KOPT-K1 (cell line): ENCODE data around the gene FAM163B.
"Not testable (repeated sequence)": the region's sequence is repeated elsewhere in the genome, so short reads cannot be mapped to it uniquely, and the experiment has no call there.

Source experiments
- H3K27ac ChIP-seq: fragments of 200-600 bp; sonication (generic); 2 replicates; pipeline ENCODE4 v1.5.1; 2016; ENCODE audit warnings: antibody characterized with exemption, mild to moderate bottlenecking, low read depth, low read length; ENCODE audit not compliant: poor library complexity, severe bottlenecking
- H3K36me3 ChIP-seq: fragments of 200-600 bp; sonication (generic); 2 replicates; pipeline ENCODE4 v1.5.1; 2017; ENCODE audit warnings: antibody characterized with exemption, mild to moderate bottlenecking, low read length, moderate library complexity; ENCODE audit not compliant: insufficient read depth
- H3K9me3 ChIP-seq: fragments of 200-600 bp; sonication (generic); 2 replicates; pipeline ENCODE4 v1.5.1; 2017; ENCODE audit warnings: antibody characterized with exemption, low read length, mild to moderate bottlenecking; ENCODE audit not compliant: insufficient read depth, poor library complexity, severe bottlenecking

Gene FAM163B

DNA sequence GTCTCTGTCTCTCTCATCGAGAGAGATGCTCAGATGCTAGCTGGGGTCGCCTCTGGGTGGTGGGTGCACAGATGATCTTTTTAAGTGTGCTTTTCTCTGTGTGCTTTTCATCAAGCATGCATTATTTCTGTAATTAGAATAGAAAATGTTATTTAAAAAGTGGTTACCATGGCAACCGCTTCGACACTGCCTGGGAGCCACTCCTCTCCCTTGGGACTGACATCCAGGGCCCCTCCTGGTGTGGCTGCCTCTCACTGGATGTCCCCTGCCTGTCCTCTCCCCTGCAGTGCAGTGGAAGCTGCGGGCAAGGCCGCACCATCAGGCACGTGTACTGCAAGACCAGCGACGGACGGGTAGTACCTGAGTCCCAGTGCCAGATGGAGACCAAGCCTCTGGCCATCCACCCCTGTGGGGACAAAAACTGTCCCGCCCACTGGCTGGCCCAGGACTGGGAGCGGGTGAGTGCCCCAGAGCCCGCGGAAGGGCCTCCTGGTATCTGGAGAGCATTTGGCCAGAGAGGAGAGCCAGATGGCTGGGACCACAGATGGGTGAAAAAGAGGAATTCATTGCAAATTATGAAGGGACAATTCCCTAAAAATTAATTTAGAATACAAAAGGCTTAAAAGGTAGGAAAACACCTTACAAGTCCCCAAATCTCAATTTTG is 39.9 kb downstream of the FAM163B start:
- Histone ChIP-seq H3K36me3 (no peaks in the 10 kb centered on the region), H3K27ac (no peak overlapping the region), H3K9me3 (no peaks in the 10 kb centered on the region)

- Histone ChIP-seq H3K9me3 (no peaks in the 10 kb centered on the region), H3K36me3 (no peaks in the 10 kb centered on the region), H3K27ac (no peak overlapping the region)
Measured at GRCh38 chr9:133568186-133568585, 41.0 kb downstream of the FAM163B start.

- H3K9me3 ChIP-seq = no peaks in the 10 kb centered on the region
- no peak overlapping the region for H3K27ac ChIP-seq
- H3K36me3 ChIP-seq = no peaks in the 10 kb centered on the region
Measured at GRCh38 chr9:133566817-133567216, 42.4 kb downstream of the FAM163B start.

DNA sequence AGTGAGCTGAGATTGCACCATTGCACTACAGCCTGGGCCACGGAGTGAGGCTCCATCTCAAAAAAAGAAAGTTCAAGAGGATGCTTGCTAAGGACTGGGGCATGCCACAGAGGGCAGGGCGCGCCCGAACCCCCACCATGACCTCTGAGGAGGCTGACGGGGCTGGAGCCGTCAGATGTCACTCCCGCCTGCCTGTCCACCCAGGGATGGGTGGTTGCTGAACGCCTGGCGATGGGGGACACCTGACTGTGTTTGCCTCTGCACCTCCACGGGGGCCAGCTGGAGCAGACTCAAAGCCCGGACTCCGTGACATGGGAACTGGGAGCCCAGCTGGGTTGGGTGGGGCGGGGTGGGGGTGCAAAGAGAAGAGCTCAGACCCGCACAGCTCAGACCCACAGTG is 42.8 kb downstream of the FAM163B start:
- no peak overlapping the region for H3K27ac ChIP-seq
- H3K36me3 ChIP-seq = no peaks in the 10 kb centered on the region
- H3K9me3 ChIP-seq = no peaks in the 10 kb centered on the region

GRCh38 chr9:133564451-133565116 is 44.6 kb downstream of the FAM163B start:
- no peaks in the 10 kb centered on the region for H3K9me3 ChIP-seq
- H3K27ac ChIP-seq = no peak overlapping the region
- no peaks in the 10 kb centered on the region for H3K36me3 ChIP-seq

- H3K36me3 ChIP-seq, H3K9me3 ChIP-seq, H3K27ac ChIP-seq: not testable (repeated sequence)
Measured at GRCh38 chr9:133563814-133564213, 45.4 kb downstream of the FAM163B start.

- H3K36me3 ChIP-seq = no peaks in the 10 kb centered on the region
- H3K9me3 ChIP-seq = no peaks in the 10 kb centered on the region
- H3K27ac ChIP-seq = no peak overlapping the region
Measured at GRCh38 chr9:133563291-133563796, 45.8 kb downstream of the FAM163B start.

DNA sequence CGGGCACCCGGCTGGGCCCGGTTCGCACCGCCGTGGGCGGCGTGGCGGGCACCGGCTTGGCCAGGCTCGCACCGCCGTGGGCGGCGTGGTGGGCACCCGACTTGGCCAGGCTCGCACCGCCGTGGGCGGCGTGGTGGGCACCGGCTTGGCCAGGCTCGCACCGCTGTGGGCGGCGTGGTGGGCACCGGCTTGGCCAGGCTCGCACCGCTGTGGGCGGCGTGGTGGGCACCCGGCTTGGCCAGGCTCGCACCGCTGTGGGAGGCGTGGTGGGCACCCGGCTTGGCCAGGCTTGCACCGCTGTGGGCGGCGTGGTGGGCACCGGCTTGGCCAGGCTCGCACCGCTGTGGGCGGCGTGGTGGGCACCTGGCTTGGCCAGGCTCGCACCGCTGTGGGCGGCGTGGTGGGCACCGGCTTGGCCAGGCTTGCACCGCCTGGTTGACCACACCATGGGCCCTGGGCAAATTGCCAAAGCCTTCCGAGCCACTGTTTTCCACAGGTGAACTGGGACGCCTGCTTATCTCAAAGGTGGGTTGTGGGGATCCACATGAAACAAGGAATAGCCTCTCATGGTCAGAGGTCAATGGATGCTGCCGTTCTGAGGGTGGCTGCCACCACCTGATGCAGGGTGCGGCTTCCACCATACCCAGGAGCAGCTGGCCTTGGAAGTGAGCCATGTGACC is 46.4 kb downstream of the FAM163B start:
- H3K27ac ChIP-seq = no peak overlapping the region
- H3K9me3 ChIP-seq = no peaks in the 10 kb centered on the region
- H3K36me3 ChIP-seq = no peaks in the 10 kb centered on the region

GRCh38 chr9:133561976-133562554 is 47.1 kb downstream of the FAM163B start:
- H3K9me3 ChIP-seq = no peaks in the 10 kb centered on the region
- no peaks in the 10 kb centered on the region for H3K36me3 ChIP-seq
- H3K27ac ChIP-seq = no peak overlapping the region

DNA sequence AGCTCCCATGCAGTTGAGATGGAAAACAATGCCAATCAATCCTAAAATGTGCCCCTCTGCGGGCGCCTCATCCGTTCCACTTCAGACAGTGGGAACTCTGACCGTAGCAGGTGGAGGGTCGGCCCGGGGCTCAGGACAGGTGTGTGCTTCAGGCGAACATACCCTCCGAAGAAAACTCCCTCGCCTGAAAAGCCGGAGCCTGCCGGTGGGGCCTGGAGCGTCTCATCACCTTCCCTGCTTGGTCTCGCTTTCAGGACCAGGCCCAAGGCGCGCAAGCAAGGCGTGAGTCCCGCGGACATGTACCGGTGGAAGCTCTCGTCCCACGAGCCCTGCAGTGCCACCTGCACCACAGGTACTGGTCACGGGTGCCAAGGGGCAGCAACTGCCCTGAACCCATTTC is 48.2 kb downstream of the FAM163B start:
- H3K9me3 ChIP-seq = no peaks in the 10 kb centered on the region
- H3K36me3 ChIP-seq = no peaks in the 10 kb centered on the region
- no peak overlapping the region for H3K27ac ChIP-seq

DNA sequence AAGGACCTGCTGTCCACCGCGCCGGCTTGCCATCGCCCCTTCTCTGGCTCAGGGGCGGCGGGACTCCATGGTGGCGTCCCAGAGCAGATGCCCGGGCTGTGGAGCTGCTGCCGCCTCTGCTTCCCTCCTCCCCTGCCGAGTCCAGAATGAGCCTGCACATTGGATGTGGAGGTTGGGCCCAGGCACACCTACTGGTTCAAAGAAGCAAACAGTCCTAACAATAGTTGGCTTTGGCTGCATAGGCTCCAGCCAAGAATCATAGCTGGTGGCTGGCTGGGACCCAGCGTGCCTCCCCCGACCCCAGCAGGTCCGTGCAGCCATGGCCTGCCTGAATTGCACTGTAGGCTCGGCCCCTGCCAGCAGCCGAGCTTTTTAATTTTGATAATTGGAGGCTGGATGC is 48.9 kb downstream of the FAM163B start:
- H3K9me3 ChIP-seq = no peaks in the 10 kb centered on the region
- H3K36me3 ChIP-seq = no peaks in the 10 kb centered on the region
- H3K27ac ChIP-seq = no peak overlapping the region

DNA sequence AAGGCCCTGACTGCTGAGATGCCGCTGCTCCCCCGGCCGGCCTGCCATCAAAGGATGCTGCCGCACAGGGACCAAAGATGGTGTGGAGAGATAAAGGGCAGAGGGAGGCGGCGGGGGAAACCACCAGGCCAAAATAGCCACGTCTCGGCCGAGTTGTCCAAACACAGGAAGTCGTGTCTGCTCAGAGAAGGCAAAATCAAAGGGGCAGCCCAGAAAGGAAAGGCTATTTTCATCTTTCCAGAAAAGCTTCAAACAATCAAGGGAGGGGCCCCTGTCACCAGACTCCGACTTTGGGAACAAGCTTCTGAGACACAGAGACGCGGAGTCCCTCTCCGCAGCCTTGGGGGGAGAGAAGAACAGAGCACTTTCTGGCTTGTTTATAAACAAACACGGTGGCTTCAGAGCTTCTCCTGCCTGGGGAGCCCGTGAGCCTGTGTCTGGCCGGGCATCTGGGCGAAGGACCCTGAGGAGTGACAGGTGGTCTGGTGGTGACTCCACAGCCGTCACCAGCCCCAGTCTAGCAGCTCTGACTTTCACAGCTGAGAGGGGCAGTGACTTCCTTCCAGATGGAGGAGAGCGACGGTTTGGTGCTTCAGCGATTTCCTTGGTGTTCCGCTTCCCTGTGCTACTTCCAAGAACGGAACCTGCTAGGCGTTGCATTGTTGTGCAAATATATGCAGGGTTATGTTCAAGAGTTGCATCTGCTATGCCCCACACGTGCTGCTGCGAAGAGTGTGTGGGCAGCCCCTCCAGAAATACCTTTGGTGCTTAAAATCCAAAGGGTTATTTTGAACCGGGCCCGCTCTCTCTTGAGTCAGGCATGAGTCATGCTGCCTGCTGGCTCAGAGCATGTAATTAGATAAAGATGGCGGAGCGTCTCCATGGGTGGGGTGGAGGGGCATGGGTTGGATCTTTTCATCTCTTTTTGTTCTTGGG is 50.7 kb downstream of the FAM163B start:
- Histone ChIP-seq H3K27ac (no peak overlapping the region), H3K36me3 (no peaks in the 10 kb centered on the region), H3K9me3 (no peaks in the 10 kb centered on the region)

DNA sequence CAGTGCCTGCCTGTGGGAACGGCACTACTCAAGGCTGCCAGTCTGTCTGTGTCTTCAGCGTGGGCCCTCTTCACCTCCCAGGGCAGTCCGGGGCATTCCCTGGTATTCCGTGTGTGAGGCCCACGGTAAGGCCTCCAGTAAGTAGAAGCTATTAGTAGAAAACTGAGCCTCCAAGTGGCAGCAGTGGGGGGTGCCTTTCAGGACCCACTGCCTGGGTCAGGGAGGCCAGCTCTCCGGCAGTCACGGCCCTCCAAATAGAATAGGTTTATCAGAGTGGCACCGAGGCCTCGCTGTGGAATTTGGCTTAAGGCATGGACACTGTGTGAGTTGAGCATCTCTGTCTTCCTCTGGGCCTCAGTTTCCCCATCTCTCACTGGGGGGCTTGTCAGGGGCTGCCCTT is 51.6 kb downstream of the FAM163B start:
- Histone ChIP-seq H3K9me3 (no peaks in the 10 kb centered on the region), H3K27ac (no peak overlapping the region), H3K36me3 (no peaks in the 10 kb centered on the region)

GRCh38 chr9:133556354-133556753 is 52.8 kb downstream of the FAM163B start:
- Histone ChIP-seq H3K9me3 (no peaks in the 10 kb centered on the region), H3K36me3 (no peaks in the 10 kb centered on the region), H3K27ac (no peak overlapping the region)
